Measurements from ENCODE around the gene TAOK2. TPM values are rescaled to one million over a fixed set of nuclear protein-coding genes. Genes with fewer than 3 reads are reported as not detected.

TAOK2 gene
- polyA plus RNA-seq, 3 donors, result 1.1 to 19.2 (median 2.3) TPM

DNA sequence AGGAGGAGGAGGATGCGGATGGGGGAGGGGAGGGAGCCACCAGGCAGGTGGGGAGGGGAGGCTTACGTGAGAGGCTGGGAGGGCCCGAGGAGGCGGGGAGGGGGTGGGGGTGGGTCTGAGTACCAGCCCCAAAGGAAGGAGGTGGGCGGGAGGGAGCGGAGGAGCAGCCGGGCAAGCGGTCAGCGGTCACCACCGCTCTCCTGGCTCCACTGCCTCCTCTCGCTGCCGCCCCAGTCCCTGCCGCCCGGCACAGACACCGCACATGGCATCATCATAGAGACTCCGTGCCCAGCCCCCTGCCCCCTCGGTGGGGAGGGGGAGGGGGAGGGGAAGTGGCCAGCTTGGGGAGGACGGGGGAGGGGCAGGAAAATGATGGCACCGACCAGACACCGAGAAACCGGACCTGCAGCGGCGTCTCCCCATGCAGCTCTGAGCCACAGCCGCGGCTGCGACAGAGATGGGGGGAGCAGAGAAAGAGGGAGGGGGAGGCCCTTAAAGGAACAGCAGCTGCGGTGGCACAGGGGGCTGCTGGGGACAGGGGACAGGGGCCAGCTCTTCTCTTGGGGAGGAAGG lies 57.3 kb downstream of the TAOK2 start, which contains the start of gene TLCD3B:
Gene TLCD3B (minus strand): TSS at position 431 of the 573 bp plus-strand sequence. CDS start 744 bp downstream, outside the sequence.
- Histone ChIP-seq H3K9me3 (replicated peaks in 1 of 2; ENCODE audit: control insufficient read depth in 1 of 2, insufficient read depth in 1 of 2, low read length in 2 of 2) (peaks cover 0 to 6% of the 10 kb centered on the region in 2 donors), H3K36me3 (replicated peaks in 1 of 2; ENCODE audit: control insufficient read depth in 1 of 2, insufficient read depth in 2 of 2, low read length in 2 of 2) (no peaks in the 10 kb centered on the region), H2AFZ (ENCODE audit: insufficient read depth, low read depth, low read length, poor library complexity, severe bottlenecking) (no peak within 1 kb of the TSS), H3K27me3 (ENCODE audit: control insufficient read depth in 2 of 2, insufficient read depth in 2 of 2, low read length in 2 of 2) (peaks cover 30 to 59% of the 10 kb centered on the region in 2 donors), H3K4me3 (replicated peaks in 1 of 3; ENCODE audit: low read depth in 2 of 3, low read length in 3 of 3) (no peak within 1 kb of the TSS), H3K27ac (ENCODE audit: low read depth in 1 of 2, low read length in 2 of 2) (no peak within 1 kb of the TSS), H3K79me2 (ENCODE audit: insufficient read depth, low read length) (no peaks in the 10 kb centered on the region), H3K4me1 (ENCODE audit: control insufficient read depth in 1 of 2, insufficient read depth in 2 of 2, low read length in 2 of 2) (peaks cover 0 to 4% of the 10 kb centered on the region in 2 donors), H3K4me2 (replicated peaks; ENCODE audit: extremely low read depth, low read length, poor library complexity, severe bottlenecking) (no peak within 1 kb of the TSS), H3K9ac (ENCODE audit: insufficient read depth, low read length, poor library complexity, severe bottlenecking) (no peak within 1 kb of the TSS), H4K20me1 (ENCODE audit: insufficient read depth, low read length) (no peaks in the 10 kb centered on the region)
- DNase-seq, result peak in 1 of 3 donors; percentile 5
- Mint-ChIP-seq H3K36me3 (no peaks in the 10 kb centered on the region), H3K4me1 (peaks cover 3% of the 10 kb centered on the region), H3K4me3 (peak within 1 kb of the TSS in 1 of 2 donors; percentile 86), H3K9me3 (peaks cover 0 to 8% (median 5%) of the 10 kb centered on the region in 7 donors), H3K27ac (no peak within 1 kb of the TSS), H3K27me3 (ENCODE audit: low read depth in 3 of 3) (peaks cover 54 to 89% (median 70%) of the 10 kb centered on the region in 3 donors)
- WGBS (ENCODE audit: insufficient coverage), result under 1% methylated on average over 16 of the region's 27 CpGs
- intact Hi-C loops (cut with micrococcal nuclease), result no loop called here
- TF ChIP-seq, protein P1, sequence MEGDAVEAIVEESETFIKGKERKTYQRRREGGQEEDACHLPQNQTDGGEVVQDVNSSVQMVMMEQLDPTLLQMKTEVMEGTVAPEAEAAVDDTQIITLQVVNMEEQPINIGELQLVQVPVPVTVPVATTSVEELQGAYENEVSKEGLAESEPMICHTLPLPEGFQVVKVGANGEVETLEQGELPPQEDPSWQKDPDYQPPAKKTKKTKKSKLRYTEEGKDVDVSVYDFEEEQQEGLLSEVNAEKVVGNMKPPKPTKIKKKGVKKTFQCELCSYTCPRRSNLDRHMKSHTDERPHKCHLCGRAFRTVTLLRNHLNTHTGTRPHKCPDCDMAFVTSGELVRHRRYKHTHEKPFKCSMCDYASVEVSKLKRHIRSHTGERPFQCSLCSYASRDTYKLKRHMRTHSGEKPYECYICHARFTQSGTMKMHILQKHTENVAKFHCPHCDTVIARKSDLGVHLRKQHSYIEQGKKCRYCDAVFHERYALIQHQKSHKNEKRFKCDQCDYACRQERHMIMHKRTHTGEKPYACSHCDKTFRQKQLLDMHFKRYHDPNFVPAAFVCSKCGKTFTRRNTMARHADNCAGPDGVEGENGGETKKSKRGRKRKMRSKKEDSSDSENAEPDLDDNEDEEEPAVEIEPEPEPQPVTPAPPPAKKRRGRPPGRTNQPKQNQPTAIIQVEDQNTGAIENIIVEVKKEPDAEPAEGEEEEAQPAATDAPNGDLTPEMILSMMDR (IDR thresholded peaks at IDR 0.05), result no peak

DNA sequence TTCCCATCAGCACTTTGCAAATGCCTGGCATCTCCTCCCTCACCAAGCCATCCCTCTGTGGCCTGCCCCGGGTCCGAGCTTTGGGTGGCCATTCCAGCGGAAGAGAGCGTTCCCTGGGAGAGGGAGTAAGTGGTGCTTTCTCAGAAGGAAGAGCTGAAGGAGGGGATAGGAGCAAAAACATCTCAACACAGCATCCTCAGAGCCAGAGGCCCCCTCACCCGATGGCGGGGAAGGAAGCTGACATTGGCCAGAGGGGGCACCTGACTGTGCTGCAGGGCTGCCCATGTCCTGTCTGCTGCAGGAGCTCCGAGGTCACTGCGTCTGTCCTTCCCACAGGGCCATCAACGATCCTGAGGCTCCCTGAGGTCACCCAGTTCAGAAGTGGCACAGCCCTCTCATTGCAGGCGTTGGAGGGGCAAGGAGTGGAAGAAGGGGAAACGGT lies 57.8 kb downstream of the TAOK2 start:
- no peak overlapping the region for H3K4me3 ChIP-seq (replicated peaks in 1 of 3; ENCODE audit: low read depth in 2 of 3, low read length in 3 of 3)
- Mint-ChIP-seq H3K9me3 (peaks cover 0 to 8% (median 5%) of the 10 kb centered on the region in 7 donors), H3K27me3 (ENCODE audit: low read depth in 3 of 3) (peaks cover 54 to 89% (median 69%) of the 10 kb centered on the region in 3 donors), H3K27ac (no peak overlapping the region), H3K4me1 (peaks cover 3% of the 10 kb centered on the region), H3K4me3 (peak overlapping the region in 1 of 2 donors; percentile 86), H3K36me3 (no peaks in the 10 kb centered on the region)
- peaks cover 30 to 59% of the 10 kb centered on the region in 2 donors for H3K27me3 ChIP-seq (ENCODE audit: control insufficient read depth in 2 of 2, insufficient read depth in 2 of 2, low read length in 2 of 2)
- no peak for DNase-seq
- H3K27ac ChIP-seq (ENCODE audit: low read depth in 1 of 2, low read length in 2 of 2), result no peak overlapping the region
- TF ChIP-seq, protein P1 (IDR thresholded peaks at IDR 0.05), result no peak
- peaks cover 0 to 6% of the 10 kb centered on the region in 2 donors for H3K9me3 ChIP-seq (replicated peaks in 1 of 2; ENCODE audit: control insufficient read depth in 1 of 2, insufficient read depth in 1 of 2, low read length in 2 of 2)
- peaks cover 0 to 4% of the 10 kb centered on the region in 2 donors for H3K4me1 ChIP-seq (ENCODE audit: control insufficient read depth in 1 of 2, insufficient read depth in 2 of 2, low read length in 2 of 2)
- no peak overlapping the region for H3K9ac ChIP-seq (ENCODE audit: insufficient read depth, low read length, poor library complexity, severe bottlenecking)
- 15% methylated on average over 7 of the region's 11 CpGs for WGBS (ENCODE audit: insufficient coverage)
- H2AFZ ChIP-seq (ENCODE audit: insufficient read depth, low read depth, low read length, poor library complexity, severe bottlenecking), result no peak overlapping the region
- no peaks in the 10 kb centered on the region for H3K36me3 ChIP-seq (replicated peaks in 1 of 2; ENCODE audit: control insufficient read depth in 1 of 2, insufficient read depth in 2 of 2, low read length in 2 of 2)
- intact Hi-C loops (cut with micrococcal nuclease), result no loop called here
- H3K4me2 ChIP-seq (replicated peaks; ENCODE audit: extremely low read depth, low read length, poor library complexity, severe bottlenecking), result no peak overlapping the region
- no peaks in the 10 kb centered on the region for H4K20me1 ChIP-seq (ENCODE audit: insufficient read depth, low read length)
- no peaks in the 10 kb centered on the region for H3K79me2 ChIP-seq (ENCODE audit: insufficient read depth, low read length)
